HepG2 (cell line): ENCODE results near the gene C22orf15. TPM values are rescaled to one million over a fixed set of nuclear protein-coding genes. Genes with fewer than 3 reads are reported as not detected.

Source experiments
- ATAC-seq: fragments of 200-7000 bp; cut with Tn5 transposase; 3 replicates; pipeline ENCODE4 v1.9.1; 2020; ENCODE audit warnings: mild to moderate bottlenecking, moderate library complexity
- BruUV-seq: library from RNA; stranded (reverse); fragments of 400-500 nt; replicated peaks from 2 replicates; lab custom pipeline; 2021; lab: Mats Ljungman, UMichigan
- CTCF ChIA-PET: fragments of 300-600 bp; formaldehyde crosslinking; extraction: SDS; loops from one replicate; lab custom pipeline; 2021; ENCODE audit warnings: low total read pairs, inconsistent platforms, low intra/inter-chr PET ratio; lab: Yijun Ruan, JAX
- POLR2A ChIA-PET: fragments of 350-600 bp; sonication (Branson Sonifier 250); formaldehyde crosslinking; loops from one replicate; lab custom pipeline; 2020; ENCODE audit warnings: antibody characterized with exemption, inconsistent platforms; lab: Yijun Ruan, JAX
- DNase-seq: peaks from one replicate; pipeline ENCODE4 v3.0.0-alpha.2; 2015; ENCODE audit warnings: low spot score
- FAIRE-seq: peaks from 3 replicates; lab custom pipeline; 2011; peaks lifted over from hg19 to GRCh38; lab: Jason Lieb, UNC
- H2AFZ ChIP-seq: one replicate; pipeline ENCODE4 v1.6.1; 2011; ENCODE audit warnings: low read length, inconsistent platforms
- H3K27ac ChIP-seq: fragments of 300-600 bp; 3 replicates; pipeline ENCODE4 v1.8.0; 2011; ENCODE audit warnings: mixed run types, mild to moderate bottlenecking, mixed read lengths, low read length, inconsistent platforms; ENCODE audit not compliant: insufficient read depth; ENCODE audit errors: extremely low read length
- H3K27me3 ChIP-seq, 2 experiments: fragments of 200-600 bp in 1 of 2; 2 replicates in 1 of 2; 3 replicates in 1 of 2; pipeline versions ENCODE4 v1.6.0 to v1.8.0; 2011; ENCODE audit warnings: low read length in 2 of 2, mild to moderate bottlenecking in 2 of 2, moderate library complexity in 2 of 2, inconsistent platforms in 1 of 2; ENCODE audit not compliant: insufficient read depth in 2 of 2, control insufficient read depth in 1 of 2
- H3K36me3 ChIP-seq, 2 experiments: fragments of 200-600 bp in 1 of 2; replicated peaks in 1 of 2; 2 replicates in 1 of 2; 3 replicates in 1 of 2; pipeline versions ENCODE4 v1.5.1 to v1.8.0; 2011; ENCODE audit warnings: low read length in 2 of 2, inconsistent platforms in 1 of 2; ENCODE audit not compliant: insufficient read depth in 2 of 2, control insufficient read depth in 1 of 2
- H3K4me1 ChIP-seq: 2 replicates; pipeline ENCODE4 v1.5.1; 2012; ENCODE audit warnings: low read length, inconsistent platforms; ENCODE audit not compliant: insufficient read depth
- H3K4me2 ChIP-seq: 2 replicates; pipeline ENCODE4 v1.6.0; 2011; ENCODE audit warnings: low read depth, low read length, inconsistent platforms
- H3K4me3 ChIP-seq, 3 experiments: fragments of 200-600 bp in 1 of 3; sonication (generic), shearing (Covaris generic) in 1 of 3; replicated peaks in 1 of 3; 2 replicates each; pipeline ENCODE4 v1.5.1; 2011 to 2016; ENCODE audit warnings: low read length in 3 of 3, inconsistent platforms in 2 of 3, low read depth in 2 of 3, mild to moderate bottlenecking in 2 of 3, control low read depth in 1 of 3, mixed read lengths in 1 of 3; ENCODE audit not compliant: insufficient read depth in 1 of 3
- H3K79me2 ChIP-seq: one replicate; pipeline ENCODE4 v1.6.1; 2011; ENCODE audit warnings: low read length, inconsistent platforms; ENCODE audit not compliant: insufficient read depth
- H3K9ac ChIP-seq: 2 replicates; pipeline ENCODE4 v1.6.0; 2011; ENCODE audit warnings: mild to moderate bottlenecking, low read depth, low read length, inconsistent platforms; ENCODE audit not compliant: insufficient read depth
- H3K9me3 ChIP-seq: 2 replicates; pipeline ENCODE4 v1.5.1; 2012; ENCODE audit warnings: mild to moderate bottlenecking, low read length
- H4K20me1 ChIP-seq: 2 replicates; pipeline ENCODE4 v1.6.0; 2011; ENCODE audit warnings: inconsistent platforms, mild to moderate bottlenecking, low read length, moderate library complexity; ENCODE audit not compliant: insufficient read depth
- AGO2 ChIP-seq: fragments of 200-400 bp; formaldehyde crosslinking; optimal IDR thresholded peaks from 2 replicates; pipeline ENCODE3; 2017; ENCODE audit warnings: mild to moderate bottlenecking, low read depth, low read length, moderate library complexity
- FOXA1 ChIP-seq, 2 experiments: fragments of 450-650 bp in 1 of 2; sonication (generic) in 1 of 2; formaldehyde crosslinking in 1 of 2; IDR thresholded peaks; 2 replicates each; pipeline versions ENCODE4 v1.4.0 to v1.6.1; 2016 to 2020; ENCODE audit warnings: missing genetic modification reagents in 1 of 2
- GTF3A ChIP-seq: sonication (generic); formaldehyde crosslinking; conservative IDR thresholded peaks from 2 replicates; pipeline ENCODE4 v1.4.0; 2020; ENCODE audit warnings: mild to moderate bottlenecking, missing genetic modification reagents
- HNRNPK ChIP-seq: fragments of 200-400 bp; formaldehyde crosslinking; IDR thresholded peaks from 2 replicates; pipeline ENCODE4 v1.6.1; 2018; ENCODE audit warnings: low read length, low read depth, moderate library complexity, mild to moderate bottlenecking; ENCODE audit not compliant: poor library complexity, severe bottlenecking
- JARID2 ChIP-seq: sonication (generic); formaldehyde crosslinking; IDR thresholded peaks from 2 replicates; pipeline ENCODE4 v1.8.1; 2023; ENCODE audit warnings: missing genetic modification reagents, inconsistent platforms; ENCODE audit not compliant: insufficient replicate concordance
- KDM3A ChIP-seq: IDR thresholded peaks from 2 replicates; pipeline ENCODE4 v1.6.1; 2018; ENCODE audit warnings: low read depth, missing compliant biosample characterization
- PHB2 ChIP-seq: fragments of 450-650 bp; IDR thresholded peaks from 2 replicates; pipeline ENCODE4 v1.6.1; 2018; ENCODE audit not compliant: partially characterized antibody
- PRPF4 ChIP-seq: fragments of 200-400 bp; formaldehyde crosslinking; IDR thresholded peaks from 2 replicates; pipeline ENCODE4 v1.6.1; 2016; ENCODE audit warnings: low read length, low read depth; ENCODE audit not compliant: poor library complexity, severe bottlenecking
- SP140L ChIP-seq: sonication (generic); formaldehyde crosslinking; IDR thresholded peaks from 2 replicates; pipeline ENCODE4 v1.4.0; 2020; ENCODE audit warnings: missing genetic modification reagents, borderline replicate concordance
- TEAD3 ChIP-seq: optimal IDR thresholded peaks from 2 replicates; pipeline ENCODE3; 2016; ENCODE audit warnings: borderline replicate concordance
- THRA ChIP-seq: sonication (generic); formaldehyde crosslinking; IDR thresholded peaks from 2 replicates; pipeline ENCODE4 v1.4.0; 2020; ENCODE audit warnings: missing genetic modification reagents, borderline replicate concordance
- ZBTB26 ChIP-seq: IDR thresholded peaks from 2 replicates; pipeline ENCODE4 v1.6.1; 2016; ENCODE audit warnings: missing compliant biosample characterization, missing genetic modification reagents, borderline replicate concordance
- ZKSCAN1 ChIP-seq: fragments of 150-350 bp; IDR thresholded peaks from 2 replicates; pipeline ENCODE4 v1.6.1; 2014; ENCODE audit warnings: low read length
- ZNF10 ChIP-seq: sonication (generic); formaldehyde crosslinking; IDR thresholded peaks from 2 replicates; pipeline ENCODE4 v1.4.0; 2020; ENCODE audit warnings: mild to moderate bottlenecking, low read depth, missing genetic modification reagents, borderline replicate concordance
- ZNF180 ChIP-seq: sonication (generic); formaldehyde crosslinking; IDR thresholded peaks from 2 replicates; pipeline ENCODE4 v1.4.0; 2020; ENCODE audit warnings: low read depth, missing genetic modification reagents, borderline replicate concordance
- ZNF619 ChIP-seq: sonication (generic); formaldehyde crosslinking; IDR thresholded peaks from 2 replicates; pipeline ENCODE4 v1.4.0; 2020; ENCODE audit warnings: mild to moderate bottlenecking, missing genetic modification reagents
- WGBS: methylation state at CpG from one replicate; pipeline ENCODE4 v1.1.6; 2017; ENCODE audit warnings: low lambda C conversion rate; 5-methylcytosine and 5-hydroxymethylcytosine counted together
- in situ Hi-C: cut with HindIII; loops from 2 replicates; pipeline ENCODE4 v1.10.0; 2017; ENCODE audit warnings: low pct_unique_long_range_greater_than_20kb; ENCODE audit not compliant: extremely low pct_ligation_motif_present
- intact Hi-C: fragments of 100-400 bp; cut with micrococcal nuclease; formaldehyde crosslinking; loops from one replicate; pipeline ENCODE4 v1.10.0; 2022; ENCODE audit not compliant: unreplicated experiment
- polyA plus RNA-seq, 8 experiments: library from polyadenylated mRNA; depleted of rRNA in 3 of 8; stranded (reverse) in 7 of 8; unstranded in 1 of 8; fragments of >200 nt; fragmentation: Illumina TruSeq in 4 of 8; extraction: Trizol in 4 of 8; gene quantifications; 2 replicates each; pipeline versions ENCODE4 v1.2.1 to v1.2.3, GENCODE V29; 2011 to 2016; ENCODE audit warnings: low read depth in 4 of 8, missing spikeins in 1 of 8, mixed read lengths in 1 of 8; ENCODE audit not compliant: insufficient read depth in 1 of 8
- total RNA-seq, 5 experiments: library from RNA; depleted of rRNA; stranded (reverse); fragments of >200 nt; fragmentation: Illumina TruSeq; extraction: Trizol; gene quantifications; 2 replicates each; pipeline ENCODE4 v1.2.3, GENCODE V29; 2016; ENCODE audit warnings: low read depth in 1 of 5

Gene C22orf15
- total and polyA plus RNA-seq, 2 of the 13 experiments (the other 11 are each of a cell fraction or from before 2014, with no cell fraction given): not detected

GRCh38 chr22:23801238-23801821 is 38.5 kb downstream of the C22orf15 start:
- H3K4me1 ChIP-seq: peaks cover 11% of the 10 kb centered on the region
- ChIA-PET CTCF (no interaction called here), POLR2A (no interaction called here)
- ATAC-seq (no peak), DNase-seq (no peak), FAIRE-seq (no peak)
- TF ChIP-seq PRPF4 (no peak), TEAD3 (no peak), ZKSCAN1 (no peak), ZNF619 (no peak), PHB2 (no peak), ZNF180 (CRISPR knock-in tag) (no peak), FOXA1 (IDR thresholded peaks at IDR 0.05) (no peak), FOXA1 (CRISPR knock-in tag; IDR thresholded peaks at IDR 0.05) (no peak), HNRNPK (no peak)
- H3K9ac ChIP-seq: no peak overlapping the region
- H3K9me3 ChIP-seq: no peaks in the 10 kb centered on the region
- no peak overlapping the region for H2AFZ ChIP-seq
- no peaks in the 10 kb centered on the region for H3K79me2 ChIP-seq
- no peak overlapping the region for H3K27ac ChIP-seq
- H3K4me2 ChIP-seq: no peak overlapping the region
- H3K27me3 ChIP-seq: no peaks in the 10 kb centered on the region
- no TSS peak for BruUV-seq
- no peak overlapping the region for H3K4me3 ChIP-seq
- H3K36me3 ChIP-seq: peaks cover 34 to 67% of the 10 kb centered on the region in 2 experiments
- 95% methylated on average over 9 of the region's 11 CpGs for WGBS
- no peaks in the 10 kb centered on the region for H4K20me1 ChIP-seq
- in situ Hi-C loops: no loop called here
- intact Hi-C loops: no loop called here

GRCh38 chr22:23801886-23802377 is 39.1 kb downstream of the C22orf15 start:
- CTCF ChIA-PET: no interaction called here
- FAIRE-seq: no peak
- Histone ChIP-seq H3K79me2 (no peaks in the 10 kb centered on the region), H3K9ac (no peak overlapping the region), H4K20me1 (no peaks in the 10 kb centered on the region)
- intact Hi-C loops: no loop called here
- no peak for DNase-seq
- no peak for TF ChIP-seq KDM3A (CRISPR knock-in tag)
- peak; percentile 6 for TF ChIP-seq AGO2
- no peak for TF ChIP-seq SP140L (CRISPR knock-in tag)
- TF ChIP-seq THRA (CRISPR knock-in tag): no peak
- no peak for TF ChIP-seq GTF3A (CRISPR knock-in tag)
- no peak for TF ChIP-seq JARID2
- TF ChIP-seq ZBTB26: no peak
- no peak for TF ChIP-seq ZNF10 (CRISPR knock-in tag)
- no peak for TF ChIP-seq PRPF4
- TF ChIP-seq, all 625 proteins: peak for 1
- Histone ChIP-seq H3K36me3 (peaks cover 34 to 69% of the 10 kb centered on the region in 2 experiments), H3K27ac (no peak overlapping the region), H3K9me3 (no peaks in the 10 kb centered on the region), H3K4me3 (no peak overlapping the region), H3K4me1 (peaks cover 11% of the 10 kb centered on the region), H3K4me2 (no peak overlapping the region), H3K27me3 (no peaks in the 10 kb centered on the region), H2AFZ (no peak overlapping the region)
- in situ Hi-C loops: no loop called here
- no peak for ATAC-seq
- POLR2A ChIA-PET: interaction anchor here (1.5 to 1.6 kb wide), 2 partner anchors 28 to 56 kb away, joined by 4 read pairs; partner anchors contain the start of gene SLC2A11
- BruUV-seq: no TSS peak
- 96% methylated on average over 7 of the region's 8 CpGs for WGBS
